ENCODE results near the gene EPO.

The EPO gene

GRCh38 chr7:100685049-100685605 lies 35.1 kb upstream of the EPO start (continued):
- TF ChIP-seq TCF4 (CRISPR knock-in tag; IDR thresholded peaks at IDR 0.05; ENCODE audit: borderline replicate concordance) (no peak), PPARA (CRISPR knock-in tag; IDR thresholded peaks at IDR 0.05; ENCODE audit: borderline replicate concordance) (no peak), POU6F1 (CRISPR knock-in tag; IDR thresholded peaks at IDR 0.05; ENCODE audit: borderline replicate concordance, low read depth) (no peak), ZC3H10 (CRISPR knock-in tag; IDR thresholded peaks at IDR 0.05) (no peak)

GRCh38 chr7:100685631-100686145 lies 34.6 kb upstream of the EPO start:
- no peak for ATAC-seq

GRCh38 chr7:100686201-100686821 lies 34.0 kb upstream of the EPO start:
- no peak for ATAC-seq
- no peak for TF ChIP-seq ISL1 (CRISPR knock-in tag; IDR thresholded peaks at IDR 0.05)

More at GRCh38 chr7:100685631-100686145, 34.6 kb upstream of the EPO start:
- no peak for TF ChIP-seq RARB (CRISPR knock-in tag; IDR thresholded peaks at IDR 0.05)
- no peak for TF ChIP-seq ZNF70 (CRISPR knock-in tag; IDR thresholded peaks at IDR 0.05)
- TF ChIP-seq POU6F1 (CRISPR knock-in tag; IDR thresholded peaks at IDR 0.05; ENCODE audit: borderline replicate concordance, low read depth) = no peak
- no peak for TF ChIP-seq PPARA (CRISPR knock-in tag; IDR thresholded peaks at IDR 0.05; ENCODE audit: borderline replicate concordance)
- TF ChIP-seq TCF4 (CRISPR knock-in tag; IDR thresholded peaks at IDR 0.05; ENCODE audit: borderline replicate concordance) = no peak
- TF ChIP-seq ZC3H10 (CRISPR knock-in tag; IDR thresholded peaks at IDR 0.05) = no peak

GRCh38 chr7:100686822-100687211 lies 33.5 kb upstream of the EPO start:
- ATAC-seq = no peak
- TF ChIP-seq TSHZ2 (CRISPR knock-in tag; IDR thresholded peaks at IDR 0.05) (no peak), RARB (CRISPR knock-in tag; IDR thresholded peaks at IDR 0.05) (no peak), TOX (CRISPR knock-in tag; IDR thresholded peaks at IDR 0.05; ENCODE audit: borderline replicate concordance) (no peak), PPARA (CRISPR knock-in tag; IDR thresholded peaks at IDR 0.05; ENCODE audit: borderline replicate concordance) (no peak), TCF4 (CRISPR knock-in tag; IDR thresholded peaks at IDR 0.05; ENCODE audit: borderline replicate concordance) (no peak), ZFP3 (CRISPR knock-in tag; IDR thresholded peaks at IDR 0.05) (no peak), CSDC2 (CRISPR knock-in tag; IDR thresholded peaks at IDR 0.05) (no peak), GLIS3 (CRISPR knock-in tag; IDR thresholded peaks at IDR 0.05) (no peak), ESRRG (CRISPR knock-in tag; IDR thresholded peaks at IDR 0.05) (no peak), ZNF565 (CRISPR knock-in tag; conservative IDR thresholded peaks at IDR 0.05; ENCODE audit: low read depth) (no peak), OSR1 (CRISPR knock-in tag; IDR thresholded peaks at IDR 0.05) (no peak), ZNF70 (CRISPR knock-in tag; IDR thresholded peaks at IDR 0.05) (no peak), ARNTL (CRISPR knock-in tag; IDR thresholded peaks at IDR 0.05; ENCODE audit: borderline replicate concordance, low read depth) (no peak)
- TF ChIP-seq, protein P1, sequence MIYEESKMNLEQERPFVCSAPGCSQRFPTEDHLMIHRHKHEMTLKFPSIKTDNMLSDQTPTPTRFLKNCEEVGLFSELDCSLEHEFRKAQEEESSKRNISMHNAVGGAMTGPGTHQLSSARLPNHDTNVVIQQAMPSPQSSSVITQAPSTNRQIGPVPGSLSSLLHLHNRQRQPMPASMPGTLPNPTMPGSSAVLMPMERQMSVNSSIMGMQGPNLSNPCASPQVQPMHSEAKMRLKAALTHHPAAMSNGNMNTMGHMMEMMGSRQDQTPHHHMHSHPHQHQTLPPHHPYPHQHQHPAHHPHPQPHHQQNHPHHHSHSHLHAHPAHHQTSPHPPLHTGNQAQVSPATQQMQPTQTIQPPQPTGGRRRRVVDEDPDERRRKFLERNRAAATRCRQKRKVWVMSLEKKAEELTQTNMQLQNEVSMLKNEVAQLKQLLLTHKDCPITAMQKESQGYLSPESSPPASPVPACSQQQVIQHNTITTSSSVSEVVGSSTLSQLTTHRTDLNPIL (CRISPR knock-in tag; IDR thresholded peaks at IDR 0.05; ENCODE audit: low read depth) = no peak
- TF ChIP-seq, protein P2, sequence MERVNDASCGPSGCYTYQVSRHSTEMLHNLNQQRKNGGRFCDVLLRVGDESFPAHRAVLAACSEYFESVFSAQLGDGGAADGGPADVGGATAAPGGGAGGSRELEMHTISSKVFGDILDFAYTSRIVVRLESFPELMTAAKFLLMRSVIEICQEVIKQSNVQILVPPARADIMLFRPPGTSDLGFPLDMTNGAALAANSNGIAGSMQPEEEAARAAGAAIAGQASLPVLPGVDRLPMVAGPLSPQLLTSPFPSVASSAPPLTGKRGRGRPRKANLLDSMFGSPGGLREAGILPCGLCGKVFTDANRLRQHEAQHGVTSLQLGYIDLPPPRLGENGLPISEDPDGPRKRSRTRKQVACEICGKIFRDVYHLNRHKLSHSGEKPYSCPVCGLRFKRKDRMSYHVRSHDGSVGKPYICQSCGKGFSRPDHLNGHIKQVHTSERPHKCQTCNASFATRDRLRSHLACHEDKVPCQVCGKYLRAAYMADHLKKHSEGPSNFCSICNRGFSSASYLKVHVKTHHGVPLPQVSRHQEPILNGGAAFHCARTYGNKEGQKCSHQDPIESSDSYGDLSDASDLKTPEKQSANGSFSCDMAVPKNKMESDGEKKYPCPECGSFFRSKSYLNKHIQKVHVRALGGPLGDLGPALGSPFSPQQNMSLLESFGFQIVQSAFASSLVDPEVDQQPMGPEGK (CRISPR knock-in tag; IDR thresholded peaks at IDR 0.05; ENCODE audit: borderline replicate concordance) = no peak

Data from SK-N-SH treated with all-trans-retinoic acid at 6 μM for 48 hours (cell line).